GM18519 (cell line): Measurements from ENCODE around the gene PRR19.
"Not testable (repeated sequence)": the region's sequence is repeated elsewhere in the genome, so short reads cannot be mapped to it uniquely, and the experiment has no call there.

Experiments
- ATAC-seq: cut with Tn5 transposase; IDR thresholded peaks from one replicate; pipeline ENCODE4 v1.9.1; 2021; ENCODE audit warnings: mild to moderate bottlenecking, moderate library complexity; ENCODE audit not compliant: unreplicated experiment, low FRiP score

Gene PRR19

GRCh38 chr19:42339922-42340321, 38.0 kb downstream of the PRR19 start:
- not testable (repeated sequence) for ATAC-seq

- no peak for ATAC-seq
Observed at GRCh38 chr19:42343344-42344110, 41.6 kb downstream of the PRR19 start.

GRCh38 chr19:42344336-42344893, 42.5 kb downstream of the PRR19 start:
- ATAC-seq = no peak

DNA sequence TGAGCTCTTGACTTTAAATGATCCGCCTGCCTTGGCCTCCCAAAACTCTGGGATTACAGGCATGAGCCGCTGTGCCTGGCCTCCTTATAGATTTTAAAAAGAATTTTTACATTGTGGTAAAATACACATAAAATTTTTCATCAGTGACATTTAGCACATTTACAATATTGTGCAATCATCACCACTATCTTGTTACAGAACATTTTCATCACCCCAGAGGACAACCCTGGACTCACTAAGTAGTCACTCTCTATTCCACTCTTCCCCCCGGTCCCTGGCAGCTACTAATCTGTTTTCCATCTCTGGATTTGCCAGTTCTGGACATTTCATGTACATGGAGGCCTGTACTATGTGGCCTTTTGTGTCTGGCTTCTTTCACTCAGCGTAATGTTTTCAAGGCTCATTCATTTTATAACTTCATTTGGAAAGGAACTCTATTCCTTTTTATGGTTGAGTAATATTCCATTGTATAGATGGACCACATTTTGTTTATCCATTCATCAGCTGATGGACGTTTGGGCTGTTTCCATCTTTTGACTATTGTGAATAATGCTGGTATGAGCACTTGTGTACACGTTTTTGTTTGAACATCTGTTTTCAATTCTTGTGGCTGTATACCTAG, 43.4 kb downstream of the PRR19 start:
- ATAC-seq = no peak

GRCh38 chr19:42348211-42348610, 46.3 kb downstream of the PRR19 start:
- ATAC-seq = no peak

GRCh38 chr19:42349378-42350107, 47.6 kb downstream of the PRR19 start:
- no peak for ATAC-seq

- no peak for ATAC-seq
Observed at GRCh38 chr19:42350417-42350816, 48.5 kb downstream of the PRR19 start.

DNA sequence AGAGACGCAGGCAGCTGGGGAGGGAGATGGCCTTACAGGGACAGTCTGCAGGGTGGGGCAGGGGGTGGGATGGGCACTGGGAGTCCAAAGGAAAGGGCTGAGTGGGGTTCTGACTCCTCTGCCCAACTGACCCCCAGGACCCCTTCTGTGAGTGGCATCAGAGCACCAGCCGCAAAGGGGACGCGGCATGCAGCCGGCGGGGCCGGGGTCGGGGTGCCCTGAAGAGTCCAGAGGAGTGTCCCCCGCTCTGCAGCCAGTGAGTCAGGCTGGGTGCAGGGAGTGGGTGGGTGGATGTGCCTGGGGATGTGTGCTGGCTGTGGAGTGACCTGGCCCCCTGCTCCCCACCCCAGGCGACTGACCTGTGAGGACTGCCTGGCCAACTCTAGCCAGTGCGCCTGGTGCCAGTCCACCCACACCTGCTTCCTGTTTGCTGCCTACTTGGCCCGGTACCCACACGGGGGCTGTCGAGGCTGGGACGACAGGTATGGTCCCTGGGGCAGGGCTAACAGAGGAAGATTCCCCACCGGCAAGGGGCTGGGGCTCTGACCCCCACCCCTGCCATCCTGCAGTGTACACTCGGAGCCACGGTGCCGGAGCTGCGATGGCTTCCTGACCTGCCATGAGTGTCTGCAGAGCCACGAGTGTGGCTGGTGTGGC, 49.3 kb downstream of the PRR19 start:
- ATAC-seq = no peak

DNA sequence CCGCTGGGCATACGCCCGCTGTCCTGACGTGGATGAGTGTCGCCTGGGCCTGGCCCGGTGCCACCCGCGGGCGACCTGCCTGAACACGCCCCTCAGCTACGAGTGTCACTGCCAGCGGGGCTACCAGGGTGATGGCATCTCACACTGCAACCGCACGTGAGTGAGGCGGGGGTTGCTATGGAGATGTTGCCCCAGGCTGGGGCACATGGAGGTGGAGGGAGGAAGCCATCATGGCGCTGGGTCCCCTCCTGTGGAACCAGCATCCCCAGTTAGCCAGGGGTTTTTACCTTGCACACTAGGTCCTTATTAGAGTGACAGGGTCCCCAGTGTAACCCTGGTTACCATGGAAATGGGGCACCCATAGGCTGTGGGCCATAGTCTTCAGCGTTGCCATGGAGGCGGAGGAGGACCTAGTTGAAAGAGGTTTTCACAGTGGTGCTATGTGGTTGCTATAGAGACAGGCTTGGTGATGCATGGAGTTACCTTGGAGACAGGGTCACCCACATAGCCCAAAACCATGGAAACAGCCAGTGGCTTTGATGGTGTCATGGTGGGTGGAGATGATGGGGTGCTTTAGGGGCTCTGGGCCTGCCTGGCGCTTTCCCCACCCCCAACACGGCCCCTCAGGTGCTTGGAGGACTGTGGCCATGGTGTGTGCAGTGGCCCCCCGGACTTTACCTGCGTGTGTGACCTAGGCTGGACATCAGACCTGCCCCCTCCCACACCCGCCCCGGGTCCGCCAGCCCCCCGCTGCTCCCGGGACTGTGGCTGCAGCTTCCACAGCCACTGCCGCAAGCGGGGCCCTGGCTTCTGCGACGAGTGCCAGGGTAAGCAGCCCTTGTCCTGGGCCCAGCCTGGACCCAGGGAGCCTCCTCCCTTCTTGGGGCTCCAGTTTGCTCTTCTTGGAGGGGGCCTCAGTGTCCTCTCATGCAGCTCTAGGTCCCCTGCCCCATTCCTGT, 50.6 kb downstream of the PRR19 start:
- no peak for ATAC-seq

GRCh38 chr19:42353341-42354015, 51.5 kb downstream of the PRR19 start:
- ATAC-seq = no peak

GRCh38 chr19:42355896-42356295, 54.0 kb downstream of the PRR19 start:
- ATAC-seq = no peak

DNA sequence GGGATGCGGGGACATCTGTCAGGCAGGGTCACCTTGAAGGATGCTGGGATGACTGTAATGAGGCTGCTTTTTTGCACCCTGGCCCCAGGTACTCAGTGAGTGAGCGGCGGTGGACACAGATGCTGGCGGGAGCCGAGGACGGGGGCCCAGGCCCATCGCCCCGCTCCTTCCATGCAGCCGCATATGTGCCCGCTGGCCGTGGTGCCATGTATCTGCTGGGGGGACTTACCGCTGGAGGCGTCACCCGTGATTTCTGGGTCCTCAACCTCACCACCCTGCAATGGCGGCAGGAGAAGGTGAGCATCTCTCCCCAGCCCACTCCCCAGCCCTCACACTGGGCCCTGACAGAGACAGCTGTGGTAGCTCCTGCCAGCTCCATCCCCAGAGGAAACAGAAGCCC, 54.8 kb downstream of the PRR19 start:
- no peak for ATAC-seq

GRCh38 chr19:42357290-42357689, 55.4 kb downstream of the PRR19 start:
- no peak for ATAC-seq
